ENCODE results near the gene THAP6.
"Not testable (repeated sequence)": the region's sequence is repeated elsewhere in the genome, so short reads cannot be mapped to it uniquely, and the experiment has no call there.

Gene THAP6

GRCh38 chr4:75525910-75526309 is 11.6 kb downstream of the THAP6 start:
- DNase-seq (ENCODE audit: low read depth): no peak

DNA sequence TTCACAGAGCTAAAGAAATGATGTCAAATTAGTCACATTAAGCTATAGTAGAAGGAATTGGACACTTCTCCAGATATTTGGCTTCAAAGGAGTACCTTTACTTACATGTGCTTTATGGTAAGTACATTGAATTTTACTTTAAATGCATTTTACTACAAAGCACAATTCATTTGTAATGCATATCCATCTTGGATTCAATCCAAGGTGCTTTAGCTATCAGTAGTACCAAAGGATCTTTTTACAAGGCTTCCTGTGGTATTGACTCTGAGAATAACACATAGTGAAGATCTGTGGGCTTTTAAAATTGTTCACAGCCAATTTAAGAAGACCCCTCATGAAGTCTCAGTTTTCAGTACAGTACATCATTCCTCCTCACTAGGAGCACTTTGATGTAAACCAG is 13.2 kb downstream of the THAP6 start:
- DNase-seq (ENCODE audit: low read depth): no peak

DNA sequence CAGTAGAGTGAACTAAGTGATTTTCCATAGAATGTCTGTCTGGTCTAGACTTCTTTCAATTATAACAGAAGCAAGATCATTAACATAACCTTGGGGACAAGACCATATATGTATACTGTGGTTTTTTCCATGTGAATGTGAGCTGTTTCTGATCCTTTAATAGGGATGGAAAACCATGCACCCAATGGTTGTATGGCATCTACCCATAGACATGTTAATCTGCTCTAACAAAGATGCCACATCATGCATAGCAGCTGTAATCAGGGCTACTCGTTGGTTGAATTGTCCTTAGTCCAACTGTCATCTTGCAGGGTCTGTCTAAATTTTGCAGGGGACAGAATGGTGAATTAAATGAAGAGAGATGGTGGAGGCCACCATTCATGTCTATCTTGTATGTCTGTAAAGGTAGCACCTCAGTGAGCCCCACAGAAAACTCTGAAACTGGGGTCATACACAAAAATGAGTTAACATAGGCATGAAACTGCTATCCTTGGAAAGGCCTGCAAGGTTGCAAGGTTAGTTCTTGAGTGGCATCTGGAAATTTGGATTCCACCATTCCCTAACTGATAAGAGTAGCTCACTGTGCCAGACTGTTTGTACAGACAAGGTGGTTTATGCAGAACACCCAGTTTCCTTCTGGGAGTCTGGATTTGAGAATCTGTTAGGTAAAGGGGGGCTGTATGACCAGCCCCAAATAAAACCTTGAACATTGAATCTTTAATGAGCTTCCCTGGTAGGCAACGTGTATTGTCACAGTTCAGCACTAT is 16.5 kb downstream of the THAP6 start:
- no peak for DNase-seq (ENCODE audit: low read depth)

DNA sequence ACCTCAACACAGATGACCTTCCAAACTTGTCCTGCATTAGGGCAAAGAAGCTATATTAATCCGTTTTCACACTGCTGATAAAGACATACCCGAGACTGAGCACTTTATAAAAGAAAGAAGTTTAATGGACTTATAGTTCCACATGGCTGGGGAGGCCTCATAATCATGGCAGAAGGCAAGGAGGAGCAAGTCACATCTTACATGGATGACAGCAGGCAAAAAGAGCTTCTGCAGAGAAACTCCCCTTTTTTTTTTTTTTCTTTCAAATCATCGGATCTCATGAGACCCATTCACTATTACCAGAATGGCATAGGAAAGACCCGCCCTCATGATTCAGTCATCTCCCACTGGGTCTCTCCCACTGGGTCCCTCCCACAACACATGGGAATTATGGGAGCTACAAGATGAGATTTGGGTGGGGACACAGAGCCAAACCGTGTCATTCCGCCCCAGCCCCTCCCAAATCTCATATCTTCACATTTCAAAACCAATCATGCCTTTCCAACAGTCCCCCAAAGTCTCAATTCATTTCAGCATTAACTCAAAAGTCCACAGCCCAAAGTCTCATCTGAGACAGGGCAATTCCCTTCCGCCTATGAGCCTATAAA is 17.4 kb downstream of the THAP6 start:
- DNase-seq (ENCODE audit: low read depth): not testable (repeated sequence)

- not testable (repeated sequence) for DNase-seq (ENCODE audit: low read depth)
These were observed 19.1 kb downstream of the THAP6 start for GRCh38 chr4:75533339-75533887.

- DNase-seq (ENCODE audit: low read depth): not testable (repeated sequence)
These were observed 19.7 kb downstream of the THAP6 start for GRCh38 chr4:75533926-75534325.

GRCh38 chr4:75537308-75537707 is 23.0 kb downstream of the THAP6 start:
- not testable (repeated sequence) for DNase-seq (ENCODE audit: low read depth)

DNA sequence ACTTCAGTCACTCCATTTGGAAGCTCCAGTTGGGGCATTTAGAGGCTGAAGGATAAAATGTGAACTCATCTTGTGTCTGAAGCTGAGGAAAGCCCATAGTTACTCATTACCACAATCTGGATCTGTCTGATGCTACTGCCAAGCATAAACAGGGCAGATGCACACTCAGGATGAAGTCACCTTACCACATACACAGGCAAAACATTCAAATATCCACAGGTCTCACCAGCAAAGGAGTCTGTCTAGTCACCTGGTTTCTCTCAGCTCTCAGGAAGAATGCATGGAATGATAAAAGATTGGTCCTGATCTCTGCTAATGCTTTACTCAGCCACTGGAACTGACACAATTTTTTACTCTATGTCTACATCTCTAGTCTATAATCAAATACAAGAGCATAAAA is 28.6 kb downstream of the THAP6 start:
- no peak for DNase-seq (ENCODE audit: low read depth)

- not testable (repeated sequence) for DNase-seq (ENCODE audit: low read depth)
These were observed 29.9 kb downstream of the THAP6 start for GRCh38 chr4:75544220-75544619.

DNA sequence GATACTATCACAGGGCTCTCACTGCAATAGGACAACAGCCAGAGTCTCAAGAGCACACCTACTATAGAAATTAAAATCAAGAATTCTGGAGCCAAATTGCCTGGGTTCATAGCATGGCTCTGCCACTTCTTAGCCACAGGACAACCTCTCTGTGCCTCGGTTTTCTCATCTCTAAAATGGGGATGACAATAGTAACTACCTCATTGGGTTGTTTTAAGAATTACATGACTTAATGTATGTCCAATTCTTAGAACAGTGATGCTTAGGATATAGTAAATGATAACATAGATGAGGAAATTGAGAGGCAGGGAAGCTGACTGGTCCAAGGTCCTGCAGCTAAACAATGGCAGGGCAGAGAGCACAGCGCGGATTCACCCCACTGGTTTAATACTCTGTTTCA is 30.6 kb downstream of the THAP6 start:
- DNase-seq (ENCODE audit: low read depth): no peak

DNA sequence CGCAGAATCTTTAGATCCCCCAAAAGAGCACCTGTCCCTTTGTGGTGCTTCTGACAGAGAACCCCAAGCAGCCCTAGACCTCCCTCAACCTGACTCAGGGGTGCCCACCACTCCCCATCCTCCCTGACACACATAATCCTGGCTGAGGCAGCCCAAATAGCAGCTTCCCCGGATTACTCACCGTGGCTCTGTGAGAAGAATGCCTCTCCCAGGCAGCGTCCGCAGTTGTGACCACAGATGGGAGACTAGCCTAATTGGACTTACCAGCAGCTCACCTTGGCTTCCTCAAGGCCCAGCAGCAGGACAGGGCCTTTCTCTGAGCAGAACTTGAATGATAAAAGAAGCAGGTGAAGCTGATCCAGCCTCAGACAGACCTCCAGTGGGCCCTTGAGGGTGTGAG is 31.3 kb downstream of the THAP6 start:
- no peak for DNase-seq (ENCODE audit: low read depth)

GRCh38 chr4:75547647-75548387 is 33.5 kb downstream of the THAP6 start:
- DNase-seq (ENCODE audit: low read depth): no peak

DNA sequence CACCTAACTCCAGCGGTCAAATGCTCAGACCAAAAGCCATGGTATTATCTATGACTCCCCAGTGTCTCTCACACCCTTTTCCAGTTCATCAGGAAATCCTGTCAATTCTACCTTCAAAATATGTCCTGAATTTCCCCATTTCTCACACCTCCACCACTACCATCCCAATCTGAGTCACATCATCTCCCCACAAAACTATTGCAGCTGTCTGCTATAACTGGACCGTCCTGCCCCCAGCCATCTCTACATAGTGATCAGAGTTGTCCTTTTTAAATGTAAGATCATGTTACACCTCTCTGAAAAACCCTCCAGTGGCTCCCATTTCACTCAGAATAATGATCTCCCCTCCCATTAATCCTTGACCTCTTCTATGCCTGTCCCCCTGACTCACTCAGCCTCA is 34.7 kb downstream of the THAP6 start:
- DNase-seq (ENCODE audit: low read depth): no peak

DNA sequence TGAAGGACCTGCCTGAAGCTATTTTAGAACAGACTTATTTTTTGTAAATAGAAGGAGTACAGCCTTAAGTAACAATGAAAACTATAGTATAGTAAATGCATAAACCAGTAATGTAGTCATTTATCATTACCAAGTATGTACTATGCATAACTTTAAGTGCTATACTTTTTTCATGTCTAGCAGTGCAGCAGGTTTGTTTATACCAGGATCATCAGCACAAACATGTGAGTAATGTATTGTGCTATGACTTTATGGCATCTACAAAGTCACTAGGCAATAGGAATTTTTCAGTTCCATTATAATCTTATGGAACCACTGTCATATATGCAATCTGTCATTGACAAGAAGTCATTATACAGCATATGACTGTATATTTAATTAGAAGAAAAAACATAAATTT is 38.2 kb downstream of the THAP6 start:
- no peak for DNase-seq (ENCODE audit: low read depth)

DNA sequence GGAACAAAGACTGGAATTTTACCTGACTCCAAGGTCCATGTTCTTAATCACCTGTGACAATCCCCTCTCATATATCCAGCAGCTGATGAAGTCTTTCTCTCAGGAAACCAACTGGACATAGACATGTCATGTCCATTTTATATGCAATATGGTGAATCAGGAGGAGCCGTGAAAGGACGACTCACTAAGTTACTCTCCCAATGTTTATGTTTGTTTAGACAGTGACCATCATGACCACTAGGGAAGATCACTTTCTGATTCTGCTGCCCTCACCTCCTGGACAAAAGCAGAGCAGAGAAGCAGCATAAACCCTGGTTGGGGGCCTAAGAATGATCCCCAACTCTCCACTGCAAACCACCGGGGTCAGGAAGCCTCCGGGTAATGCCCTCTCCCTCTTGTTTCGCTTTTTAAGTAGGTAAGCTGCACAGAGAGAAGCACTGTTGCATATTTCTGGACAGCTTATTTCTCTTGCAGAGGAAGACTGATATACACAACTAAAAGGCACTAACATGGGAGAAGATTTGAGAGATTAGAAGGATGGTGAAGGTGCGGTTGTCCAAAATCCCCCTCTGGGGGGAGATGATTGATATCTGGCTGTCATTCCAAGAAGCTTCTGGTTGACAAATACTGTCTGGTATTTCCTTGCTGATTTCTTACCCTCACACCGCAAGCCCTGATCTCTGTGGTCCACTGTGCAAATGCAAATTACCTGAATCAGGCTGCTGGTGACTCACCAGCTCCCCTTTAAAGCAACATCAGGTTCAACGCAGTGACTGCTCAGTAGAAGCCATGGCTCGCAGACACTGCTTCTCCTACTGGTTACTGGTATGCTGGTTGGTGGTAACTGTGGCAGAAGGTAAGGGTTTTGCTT is 41.3 kb downstream of the THAP6 start, which contains the start of gene ODAPH:
TSS of gene ODAPH (plus strand) at position 773 of the 871 bp plus-strand sequence. CDS start at position 790, 17 bp downstream.
- DNase-seq (ENCODE audit: low read depth): no peak

GRCh38 chr4:75557696-75558095 is 43.4 kb downstream of the THAP6 start:
- DNase-seq (ENCODE audit: low read depth): no peak

DNA sequence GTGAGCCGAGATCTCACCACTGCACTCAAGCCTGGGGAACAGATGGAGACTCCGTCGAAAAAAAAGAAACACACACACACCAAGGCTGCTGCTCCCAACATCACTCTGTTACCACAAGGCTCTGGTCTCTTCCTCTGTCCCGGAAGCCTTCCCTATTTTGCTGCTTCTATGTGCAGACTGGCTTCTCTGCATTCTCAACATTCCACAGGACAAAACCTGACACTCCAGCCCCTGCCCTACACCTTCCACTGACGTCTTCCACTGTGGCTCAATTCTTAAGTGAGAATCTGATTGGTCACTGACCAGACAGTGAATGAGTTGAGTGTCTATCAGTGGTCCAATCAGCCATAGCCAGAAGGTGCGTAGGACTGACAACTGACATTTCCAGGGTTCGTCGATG is 47.5 kb downstream of the THAP6 start:
- DNase-seq (ENCODE audit: low read depth): no peak

- no peak for DNase-seq (ENCODE audit: low read depth)
These were observed 49.8 kb downstream of the THAP6 start for GRCh38 chr4:75564023-75564422.

- no peak for DNase-seq (ENCODE audit: low read depth)
These were observed 51.2 kb downstream of the THAP6 start for GRCh38 chr4:75565481-75565880.

DNA sequence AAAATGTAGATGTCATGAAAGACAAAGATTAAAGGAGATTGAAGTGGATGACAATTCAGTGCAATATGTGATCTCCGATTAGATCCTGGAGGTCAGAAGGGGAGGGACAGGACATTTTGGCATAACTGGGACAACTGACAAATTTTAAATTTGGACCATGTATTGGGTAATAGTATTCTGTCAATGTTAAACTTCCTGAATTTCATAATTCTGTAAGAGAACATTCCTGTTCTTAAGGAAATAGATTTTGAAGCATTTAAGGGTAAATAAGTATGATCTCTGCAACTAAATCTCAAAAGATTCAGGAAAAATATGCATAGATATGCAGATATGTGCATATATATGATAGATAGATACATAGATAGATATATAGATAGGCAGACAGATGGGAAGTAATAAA is 52.6 kb downstream of the THAP6 start:
- no peak for DNase-seq (ENCODE audit: low read depth)

DNA sequence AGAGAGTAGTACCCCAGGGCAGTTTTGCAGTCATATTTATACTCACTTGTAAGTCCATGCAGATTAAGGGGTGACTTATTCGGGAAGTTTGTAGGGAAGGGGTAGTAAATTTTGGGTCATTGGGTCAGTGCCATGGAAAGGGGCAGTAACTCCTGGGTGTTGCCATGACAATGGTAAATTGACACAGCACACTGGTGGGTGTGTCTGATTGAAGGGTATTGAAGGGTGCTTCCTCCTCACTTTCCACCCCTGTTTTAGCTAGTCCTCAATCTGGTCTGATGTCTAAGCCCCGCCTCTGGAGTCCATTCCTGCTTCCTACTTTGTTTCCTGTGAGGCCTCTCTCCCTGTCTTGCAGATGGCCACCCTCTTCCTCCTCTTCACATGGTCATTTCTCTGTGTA is 53.5 kb downstream of the THAP6 start:
- no peak for DNase-seq (ENCODE audit: low read depth)

All from stimulated activated CD8-positive, alpha-beta memory T cell treated with anti-CD3 and anti-CD28 coated beads, Interleukin-12 subunit alpha, Interleukin-12 subunit beta, amount 100 ng/mL, for 1 hour (primary cell).